Omental fat pad (tissue), 4 donors: ENCODE measurements around the gene MTA1. TPM values are rescaled to one million over a fixed set of nuclear protein-coding genes. Genes with fewer than 3 reads are reported as not detected.

Source experiments
- ATAC-seq: fragments of 150-250 bp; one replicate; pipeline ENCODE4 v1.9.1; 2016; ENCODE audit warnings: mild to moderate bottlenecking, moderate library complexity; ENCODE audit not compliant: low FRiP score
- DNase-seq: peaks from one replicate; pipeline ENCODE4 v3.0.0-alpha.2; 2019; ENCODE audit warnings: low spot score
- CTCF ChIP-seq, 3 donors: fragments of 450-650 bp; IDR thresholded peaks; one replicate each; pipeline ENCODE4 v1.5.1; 2016 to 2017; ENCODE audit warnings: antibody characterized with exemption in 3 of 3, mild to moderate bottlenecking in 3 of 3, moderate library complexity in 2 of 3
- total RNA-seq, 4 donors: library from RNA; depleted of rRNA; stranded (reverse); fragments of >200 nt; gene quantifications; one replicate each; pipeline ENCODE4 v1.1.0, GENCODE V29; 2016

MTA1 gene
- total RNA-seq, 4 donors from 2014 or later, result 35.4 to 72.5 (median 59.7) TPM

GRCh38 chr14:105494606-105494929 is 74.9 kb downstream of the MTA1 start:
- DNase-seq, result no peak
- no peak for TF ChIP-seq CTCF (IDR thresholded peaks at IDR 0.05)

GRCh38 chr14:105495101-105495989 is 75.7 kb downstream of the MTA1 start:
- DNase-seq, result no peak
- TF ChIP-seq CTCF (IDR thresholded peaks at IDR 0.05), result no peak
- ATAC-seq, result no peak

More at GRCh38 chr14:105494606-105494929, 74.9 kb downstream of the MTA1 start:
- ATAC-seq, result no peak

- ATAC-seq (no peak), DNase-seq (no peak)
- no peak for TF ChIP-seq CTCF (IDR thresholded peaks at IDR 0.05)
These were observed 76.6 kb downstream of the MTA1 start for GRCh38 chr14:105495990-105496830.

GRCh38 chr14:105496831-105497591 is 77.4 kb downstream of the MTA1 start:
- DNase-seq (no peak), ATAC-seq (no peak)
- no peak for TF ChIP-seq CTCF (IDR thresholded peaks at IDR 0.05)

- ATAC-seq (no peak), DNase-seq (no peak)
- no peak for TF ChIP-seq CTCF (IDR thresholded peaks at IDR 0.05)
These were observed 78.2 kb downstream of the MTA1 start for GRCh38 chr14:105497671-105498429.
